B cell (primary cell): ENCODE data around the gene OTOGL. TPM values are rescaled to one million over a fixed set of nuclear protein-coding genes. Genes with fewer than 3 reads are reported as not detected.

Experiments used
- ATAC-seq: fragments of 200-7000 bp; cut with Tn5 transposase; one replicate; pipeline ENCODE4 v1.10.0; 2021; ENCODE audit warnings: low read depth, mild to moderate bottlenecking, moderate number of reproducible peaks, moderate library complexity
- CTCF ChIA-PET: fragments of 350-600 bp; sonication (Branson Sonifier 250); formaldehyde crosslinking; loops from one replicate; lab custom pipeline; 2021; ENCODE audit warnings: antibody characterized with exemption, inconsistent platforms; lab: Charles Lee
- POLR2A ChIA-PET: fragments of 350-600 bp; sonication (Branson Sonifier 250); formaldehyde crosslinking; loops from one replicate; lab custom pipeline; 2021; ENCODE audit warnings: antibody characterized with exemption; lab: Charles Lee
- DNase-seq: peaks from one replicate; pipeline ENCODE4 v3.0.0; 2013
- H2AFZ ChIP-seq: 2 replicates; pipeline ENCODE4 v1.6.1; 2012; ENCODE audit warnings: mild to moderate bottlenecking, low read depth, low read length; ENCODE audit not compliant: insufficient read depth, poor library complexity, severe bottlenecking
- H3K27ac ChIP-seq, 2 donors: 1 replicate in 1 of 2; 2 replicates in 1 of 2; pipeline ENCODE4 v1.5.1; 2012 to 2013; ENCODE audit warnings: low read length in 2 of 2, mild to moderate bottlenecking in 2 of 2, moderate library complexity in 1 of 2
- H3K27me3 ChIP-seq, 4 experiments: fragments of 200-600 bp in 1 of 4; sonication (generic) in 1 of 4; replicated peaks in 1 of 4; 1 replicate in 2 of 4; 2 replicates in 2 of 4; pipeline versions ENCODE4 v1.6.1 to v1.7.0; 2013 to 2016; ENCODE audit warnings: low read length in 3 of 4, mild to moderate bottlenecking in 2 of 4, mixed read lengths in 1 of 4, moderate library complexity in 1 of 4; ENCODE audit not compliant: insufficient read depth in 4 of 4, control insufficient read depth in 3 of 4; ENCODE audit errors: control extremely low read depth in 1 of 4
- H3K36me3 ChIP-seq, 2 experiments: replicated peaks in 1 of 2; 1 replicate in 1 of 2; 2 replicates in 1 of 2; pipeline versions ENCODE4 v1.6.1 to v1.7.1; 2013; ENCODE audit warnings: low read length in 1 of 2; ENCODE audit not compliant: insufficient read depth in 2 of 2, control insufficient read depth in 1 of 2; ENCODE audit errors: control extremely low read depth in 1 of 2, extremely low read depth in 1 of 2
- H3K4me1 ChIP-seq, 2 donors: fragments of 200-600 bp in 1 of 2; sonication (generic) in 1 of 2; 1 replicate in 1 of 2; 2 replicates in 1 of 2; pipeline versions ENCODE4 v1.5.1 to v1.6.1; 2013 to 2017; ENCODE audit warnings: low read length in 2 of 2; ENCODE audit not compliant: control insufficient read depth in 2 of 2, insufficient read depth in 2 of 2
- H3K4me2 ChIP-seq: replicated peaks from 2 replicates; pipeline ENCODE3; 2012; ENCODE audit warnings: mild to moderate bottlenecking, low read depth, low read length; ENCODE audit not compliant: poor library complexity, severe bottlenecking
- H3K4me3 ChIP-seq, 5 experiments: fragments of 200-600 bp in 1 of 5; sonication (generic) in 1 of 5; 1 replicate in 3 of 5; 2 replicates in 2 of 5; pipeline versions ENCODE4 v1.5.1 to v1.7.0; 2011 to 2016; ENCODE audit warnings: low read length in 4 of 5, mild to moderate bottlenecking in 4 of 5, low read depth in 2 of 5, control low read depth in 1 of 5, moderate library complexity in 1 of 5; ENCODE audit not compliant: insufficient read depth in 1 of 5; ENCODE audit errors: control extremely low read depth in 1 of 5, extremely low read depth in 1 of 5
- H3K79me2 ChIP-seq: fragments of 200-600 bp; sonication (generic); one replicate; pipeline ENCODE4 v1.6.0; 2016; ENCODE audit warnings: low read length; ENCODE audit not compliant: control insufficient read depth, insufficient read depth
- H3K9ac ChIP-seq: fragments of 200-600 bp; sonication (generic); 2 replicates; pipeline ENCODE4 v1.6.1; 2017; ENCODE audit warnings: mild to moderate bottlenecking, low read length, moderate library complexity
- H3K9me3 ChIP-seq, 3 donors: one replicate each; pipeline versions ENCODE4 v1.6.1 to v1.7.1; 2013; ENCODE audit warnings: low read length in 2 of 3; ENCODE audit not compliant: control insufficient read depth in 2 of 3, insufficient read depth in 1 of 3; ENCODE audit errors: control extremely low read depth in 1 of 3
- H4K20me1 ChIP-seq: 2 replicates; pipeline ENCODE4 v1.6.0; 2012; ENCODE audit warnings: mild to moderate bottlenecking, low read length; ENCODE audit not compliant: insufficient read depth, control insufficient read depth, poor library complexity, severe bottlenecking
- H3K27ac Mint-ChIP-seq: one replicate; pipeline ENCODE4 v1.8.0; 2021; ENCODE audit warnings: mixed read lengths
- H3K27me3 Mint-ChIP-seq: one replicate; pipeline ENCODE4 v1.8.0; 2021; ENCODE audit warnings: mixed read lengths
- H3K4me1 Mint-ChIP-seq: one replicate; pipeline ENCODE4 v1.8.0; 2021; ENCODE audit warnings: mixed read lengths
- H3K4me3 Mint-ChIP-seq: one replicate; pipeline ENCODE4 v1.8.0; 2021; ENCODE audit warnings: mixed read lengths
- H3K9me3 Mint-ChIP-seq: one replicate; pipeline ENCODE4 v1.8.0; 2022; ENCODE audit warnings: mixed read lengths; ENCODE audit not compliant: insufficient read depth
- EZH2 ChIP-seq: IDR thresholded peaks from 2 replicates; pipeline ENCODE4 v1.6.1; 2012; ENCODE audit warnings: borderline replicate concordance, low read depth, mild to moderate bottlenecking, moderate library complexity, low read length; ENCODE audit not compliant: insufficient read depth, poor library complexity, severe bottlenecking
- WGBS: methylation state at CpG from one replicate; pipeline ENCODE4 v1.1.5; 2013; ENCODE audit warnings: missing lambda C conversion rate; ENCODE audit not compliant: insufficient coverage; 5-methylcytosine and 5-hydroxymethylcytosine counted together
- intact Hi-C: fragments of 100-400 bp; cut with micrococcal nuclease; formaldehyde crosslinking; loops from one replicate; pipeline ENCODE4 v1.10.0; 2022
- polyA plus RNA-seq: library from polyadenylated mRNA; depleted of rRNA; stranded (reverse); fragments of >200 nt; gene quantifications from 2 replicates; pipeline ENCODE4 v1.2.3, GENCODE V29; 2012
- total RNA-seq, 2 donors: library from RNA; stranded (reverse); fragments of 120-200 nt in 1 of 2; gene quantifications; 1 replicate in 1 of 2; 2 replicates in 1 of 2; pipeline versions ENCODE4 v1.2.3 to v1.2.4, GENCODE V29; 2013 to 2022
- TF ChIP-seq, protein P1 (sequence below): fragments of 200-600 bp; IDR thresholded peaks from one replicate; pipeline ENCODE4 v1.8.0; 2022; ENCODE audit warnings: antibody characterized with exemption, mild to moderate bottlenecking

OTOGL gene
- total and polyA plus RNA-seq, 2 donors (not counting 1 experiment from before 2014, with no cell fraction given), result not detected

DNA sequence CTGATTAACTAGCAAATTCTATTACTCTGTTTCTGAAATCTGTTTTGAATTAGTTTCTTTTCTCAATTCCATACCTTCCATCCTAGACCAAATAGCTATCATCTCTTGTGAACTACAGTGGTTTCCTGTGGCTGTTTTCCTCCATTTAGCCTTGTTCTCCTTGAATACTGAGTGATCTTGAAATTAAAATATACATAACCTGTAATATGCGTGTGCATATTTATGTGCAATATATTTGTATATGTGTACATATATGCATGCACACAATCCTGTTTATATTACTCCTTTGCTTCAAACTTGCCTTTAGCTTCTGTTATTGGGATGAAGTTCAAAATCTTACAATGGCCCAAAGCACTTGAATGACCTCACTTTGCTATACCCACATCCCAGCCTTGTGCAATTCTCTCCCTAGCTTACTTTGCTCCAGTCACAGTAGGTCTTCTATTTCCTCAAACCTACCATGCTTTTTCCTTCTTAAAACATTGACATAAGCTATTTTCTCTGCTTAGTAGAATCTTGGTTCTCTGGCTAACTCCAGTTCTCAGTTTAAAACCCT lies 99.5 kb downstream of the OTOGL start:
- ChIA-PET CTCF (interaction anchor here (1.1 kb wide), 1 partner anchor 9 kb away, joined by 3 read pairs; no protein-coding TSS in a partner anchor), POLR2A (no interaction called here)
- no peak overlapping the region for H3K27ac Mint-ChIP-seq
- Histone ChIP-seq H2AFZ (no peak overlapping the region), H3K36me3 (no peaks in the 10 kb centered on the region), H3K4me2 (no peak overlapping the region), H3K9ac (no peak overlapping the region), H3K4me1 (no peaks in the 10 kb centered on the region), H3K4me3 (no peak overlapping the region), H3K27ac (no peak overlapping the region), H3K27me3 (no peaks in the 10 kb centered on the region), H3K9me3 (no peaks in the 10 kb centered on the region), H4K20me1 (no peaks in the 10 kb centered on the region), H3K79me2 (no peaks in the 10 kb centered on the region)
- no peaks in the 10 kb centered on the region for H3K9me3 Mint-ChIP-seq
- WGBS, result no CpG with 5 or more reads among the region's 1 CpG
- no peak overlapping the region for H3K4me3 Mint-ChIP-seq
- ATAC-seq (no peak), DNase-seq (no peak)
- intact Hi-C loops, result no loop called here
- H3K27me3 Mint-ChIP-seq, result no peaks in the 10 kb centered on the region
- TF ChIP-seq, protein P1, sequence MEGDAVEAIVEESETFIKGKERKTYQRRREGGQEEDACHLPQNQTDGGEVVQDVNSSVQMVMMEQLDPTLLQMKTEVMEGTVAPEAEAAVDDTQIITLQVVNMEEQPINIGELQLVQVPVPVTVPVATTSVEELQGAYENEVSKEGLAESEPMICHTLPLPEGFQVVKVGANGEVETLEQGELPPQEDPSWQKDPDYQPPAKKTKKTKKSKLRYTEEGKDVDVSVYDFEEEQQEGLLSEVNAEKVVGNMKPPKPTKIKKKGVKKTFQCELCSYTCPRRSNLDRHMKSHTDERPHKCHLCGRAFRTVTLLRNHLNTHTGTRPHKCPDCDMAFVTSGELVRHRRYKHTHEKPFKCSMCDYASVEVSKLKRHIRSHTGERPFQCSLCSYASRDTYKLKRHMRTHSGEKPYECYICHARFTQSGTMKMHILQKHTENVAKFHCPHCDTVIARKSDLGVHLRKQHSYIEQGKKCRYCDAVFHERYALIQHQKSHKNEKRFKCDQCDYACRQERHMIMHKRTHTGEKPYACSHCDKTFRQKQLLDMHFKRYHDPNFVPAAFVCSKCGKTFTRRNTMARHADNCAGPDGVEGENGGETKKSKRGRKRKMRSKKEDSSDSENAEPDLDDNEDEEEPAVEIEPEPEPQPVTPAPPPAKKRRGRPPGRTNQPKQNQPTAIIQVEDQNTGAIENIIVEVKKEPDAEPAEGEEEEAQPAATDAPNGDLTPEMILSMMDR, result no peak
- TF ChIP-seq EZH2, result no peak
- H3K4me1 Mint-ChIP-seq, result no peaks in the 10 kb centered on the region

DNA sequence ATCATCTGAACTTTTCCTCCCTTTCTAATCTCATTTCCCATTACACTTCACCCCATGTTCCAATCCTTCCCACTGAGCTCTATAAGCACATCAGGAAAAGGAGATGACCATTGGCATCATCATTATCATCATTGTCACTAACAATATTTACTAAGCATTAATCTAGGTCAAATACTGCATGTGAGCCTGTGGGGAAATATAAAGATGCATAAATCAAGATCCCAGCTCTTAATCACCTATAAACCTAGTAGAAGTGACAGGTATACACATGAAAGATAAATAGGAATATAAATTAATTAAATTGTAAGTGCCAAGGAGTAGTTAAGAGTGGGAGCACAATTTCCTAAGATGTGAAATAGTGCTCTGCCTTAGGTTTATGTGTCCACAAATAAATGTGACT lies 100.6 kb downstream of the OTOGL start:
- Mint-ChIP-seq H3K27ac (no peak overlapping the region), H3K27me3 (no peaks in the 10 kb centered on the region), H3K4me1 (no peaks in the 10 kb centered on the region), H3K4me3 (no peak overlapping the region), H3K9me3 (no peaks in the 10 kb centered on the region)
- ChIA-PET POLR2A (no interaction called here), CTCF (interaction anchor here (0.9 to 1.1 kb wide), 2 partner anchors 10 to 13 kb away, joined by 3 read pairs; no protein-coding TSS in a partner anchor)
- no peaks in the 10 kb centered on the region for H3K27me3 ChIP-seq
- H3K4me1 ChIP-seq, result no peaks in the 10 kb centered on the region
- H3K4me3 ChIP-seq, result no peak overlapping the region
- no peaks in the 10 kb centered on the region for H3K79me2 ChIP-seq
- H4K20me1 ChIP-seq, result no peaks in the 10 kb centered on the region
- H3K4me2 ChIP-seq, result no peak overlapping the region
- intact Hi-C loops, result no loop called here
- ATAC-seq (no peak), DNase-seq (no peak)
- TF ChIP-seq EZH2, result no peak
- TF ChIP-seq, protein P1, result no peak
- no peak overlapping the region for H3K27ac ChIP-seq
- H3K36me3 ChIP-seq, result no peaks in the 10 kb centered on the region
- no peak overlapping the region for H3K9ac ChIP-seq
- no peaks in the 10 kb centered on the region for H3K9me3 ChIP-seq
- no peak overlapping the region for H2AFZ ChIP-seq
